Right atrium auricular region (tissue), 2 donors: ENCODE measurements around the gene SPATA12. TPM values are rescaled to one million over a fixed set of nuclear protein-coding genes. Genes with fewer than 3 reads are reported as not detected.

Source experiments
- DNase-seq: peaks from one replicate; pipeline ENCODE4 v3.0.0-alpha.2; 2019; ENCODE audit warnings: low spot score
- H3K27ac ChIP-seq, 2 donors: fragments of 200-600 bp; sonication (generic); 1 replicate in 1 of 2; 2 replicates in 1 of 2; pipeline ENCODE4 v1.5.1; 2016 to 2019
- H3K27me3 ChIP-seq, 2 donors: fragments of 200-600 bp; sonication (generic); one replicate each; pipeline versions ENCODE4 v1.5.1 to v1.6.0; 2017 to 2019
- H3K36me3 ChIP-seq: fragments of 200-600 bp; sonication (generic); one replicate; pipeline ENCODE4 v1.5.1; 2016
- H3K4me1 ChIP-seq, 2 donors: fragments of 200-600 bp; sonication (generic); one replicate each; pipeline versions ENCODE4 v1.5.1 to v1.6.0; 2017 to 2019
- H3K4me3 ChIP-seq, 2 donors: fragments of 200-600 bp; sonication (generic); 1 replicate in 1 of 2; 2 replicates in 1 of 2; pipeline ENCODE4 v1.5.1; 2017 to 2019; ENCODE audit warnings: mild to moderate bottlenecking in 1 of 2, moderate library complexity in 1 of 2
- H3K9me3 ChIP-seq, 2 donors: fragments of 200-600 bp; sonication (generic); one replicate each; pipeline ENCODE4 v1.5.1; 2019
- total RNA-seq, 2 donors: library from RNA; depleted of rRNA; stranded (reverse); fragments of >200 nt; gene quantifications; one replicate each; pipeline ENCODE4 v1.1.0, GENCODE V29; 2016
- TF ChIP-seq, protein P1 (sequence below), 2 donors: fragments of 200-600 bp; sonication (generic); IDR thresholded peaks; one replicate each; pipeline ENCODE4 v1.5.1; 2019; ENCODE audit warnings: antibody characterized with exemption in 2 of 2

SPATA12 gene
- total RNA-seq, 2 donors from 2014 or later = not detected

DNA sequence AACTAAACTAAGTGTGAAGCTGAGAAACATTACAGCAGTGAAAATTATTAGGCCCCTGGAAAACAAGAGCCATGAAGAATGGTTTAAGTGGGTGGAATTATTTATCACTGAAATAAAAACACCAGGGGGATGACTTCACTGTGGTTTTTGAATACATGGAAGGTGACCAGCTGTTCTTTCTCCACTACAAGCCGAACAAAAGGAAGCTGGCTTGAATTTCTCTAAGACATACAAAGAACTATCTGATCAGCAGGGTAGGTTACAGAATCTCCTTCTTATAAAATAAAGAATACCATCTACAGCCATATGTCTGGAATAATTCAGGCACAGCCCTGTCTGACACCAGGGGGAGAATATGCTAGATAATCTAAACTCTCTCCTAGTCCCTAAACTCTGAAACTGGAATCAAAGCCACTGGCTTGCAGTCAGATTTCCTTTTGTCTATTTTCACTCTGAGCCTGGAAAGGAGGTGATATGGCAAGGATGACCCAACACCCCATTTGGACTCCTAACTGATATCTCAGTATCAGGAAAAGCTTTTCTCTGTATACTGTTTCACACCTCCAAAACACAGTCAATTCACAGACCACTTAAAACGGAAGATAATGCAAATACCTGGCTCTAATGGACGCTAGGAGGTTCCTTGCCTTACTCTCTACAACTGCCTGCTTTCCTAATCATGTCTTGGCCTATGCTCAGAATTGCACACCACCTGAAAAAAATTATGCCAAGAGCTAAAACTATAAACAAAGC is 31.2 kb downstream of the SPATA12 start:
- H3K27me3 ChIP-seq = no peaks in the 10 kb centered on the region
- TF ChIP-seq, protein P1, sequence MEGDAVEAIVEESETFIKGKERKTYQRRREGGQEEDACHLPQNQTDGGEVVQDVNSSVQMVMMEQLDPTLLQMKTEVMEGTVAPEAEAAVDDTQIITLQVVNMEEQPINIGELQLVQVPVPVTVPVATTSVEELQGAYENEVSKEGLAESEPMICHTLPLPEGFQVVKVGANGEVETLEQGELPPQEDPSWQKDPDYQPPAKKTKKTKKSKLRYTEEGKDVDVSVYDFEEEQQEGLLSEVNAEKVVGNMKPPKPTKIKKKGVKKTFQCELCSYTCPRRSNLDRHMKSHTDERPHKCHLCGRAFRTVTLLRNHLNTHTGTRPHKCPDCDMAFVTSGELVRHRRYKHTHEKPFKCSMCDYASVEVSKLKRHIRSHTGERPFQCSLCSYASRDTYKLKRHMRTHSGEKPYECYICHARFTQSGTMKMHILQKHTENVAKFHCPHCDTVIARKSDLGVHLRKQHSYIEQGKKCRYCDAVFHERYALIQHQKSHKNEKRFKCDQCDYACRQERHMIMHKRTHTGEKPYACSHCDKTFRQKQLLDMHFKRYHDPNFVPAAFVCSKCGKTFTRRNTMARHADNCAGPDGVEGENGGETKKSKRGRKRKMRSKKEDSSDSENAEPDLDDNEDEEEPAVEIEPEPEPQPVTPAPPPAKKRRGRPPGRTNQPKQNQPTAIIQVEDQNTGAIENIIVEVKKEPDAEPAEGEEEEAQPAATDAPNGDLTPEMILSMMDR (IDR thresholded peaks at IDR 0.05) = no peak
- H3K4me3 ChIP-seq = no peak overlapping the region
- H3K9me3 ChIP-seq = no peaks in the 10 kb centered on the region
- no peak for DNase-seq
- H3K4me1 ChIP-seq = peaks cover 0 to 8% of the 10 kb centered on the region in 2 donors
- H3K27ac ChIP-seq = no peak overlapping the region
- H3K36me3 ChIP-seq = no peaks in the 10 kb centered on the region

DNA sequence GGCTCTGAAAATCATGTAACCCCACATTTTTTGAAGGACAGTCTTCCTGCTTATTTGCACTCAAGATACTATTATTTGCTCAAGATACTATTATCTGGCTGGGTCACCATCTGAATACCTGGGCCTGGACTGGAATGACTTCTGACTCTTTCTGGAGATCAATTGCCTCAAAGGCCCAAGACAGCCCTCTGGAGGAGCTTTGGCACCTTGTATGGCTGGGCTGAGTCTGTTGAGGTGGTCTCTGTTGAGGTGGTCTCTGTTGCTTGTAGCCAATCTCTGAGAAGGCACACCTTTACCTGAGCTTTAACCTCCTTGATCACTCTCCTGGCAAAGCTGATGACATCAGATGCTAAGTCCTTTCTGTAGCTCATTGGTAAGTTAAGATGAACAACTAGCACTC is 33.0 kb downstream of the SPATA12 start:
- DNase-seq = no peak
- no peak overlapping the region for H3K27ac ChIP-seq
- H3K4me3 ChIP-seq = no peak overlapping the region

DNA sequence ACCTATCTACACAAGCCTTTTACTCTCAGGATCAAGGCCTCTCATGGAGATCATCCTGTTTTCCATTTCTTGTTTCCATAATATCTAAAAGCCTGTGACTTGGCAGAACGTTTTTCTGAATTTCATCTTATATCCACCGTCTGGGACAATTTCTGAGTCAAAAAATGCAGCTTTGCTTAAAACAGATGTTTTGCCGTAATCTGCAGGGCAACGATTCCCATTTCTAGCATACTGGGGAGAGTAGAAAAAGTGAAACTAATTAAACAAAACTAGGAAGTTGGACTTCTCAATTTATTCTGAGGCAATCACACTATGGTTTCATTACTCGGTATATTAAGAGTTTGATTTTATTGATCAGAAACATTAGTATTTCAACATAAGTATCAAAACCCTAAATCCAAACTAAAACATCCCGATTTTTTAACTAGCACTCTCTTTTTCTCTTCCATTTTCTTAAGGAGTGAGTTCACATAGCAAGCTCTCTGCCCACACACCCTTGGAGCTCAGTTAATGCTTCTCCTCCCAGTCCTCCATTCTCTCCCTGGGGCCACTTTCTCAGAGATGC is 33.6 kb downstream of the SPATA12 start:
- no peak overlapping the region for H3K4me3 ChIP-seq
- TF ChIP-seq, protein P1 (IDR thresholded peaks at IDR 0.05) = no peak
- peak overlapping the region in 1 of 2 donors; percentile 29 for H3K27ac ChIP-seq
- H3K4me1 ChIP-seq = peaks cover 0 to 8% of the 10 kb centered on the region in 2 donors
- no peaks in the 10 kb centered on the region for H3K27me3 ChIP-seq
- H3K9me3 ChIP-seq = no peaks in the 10 kb centered on the region
- no peaks in the 10 kb centered on the region for H3K36me3 ChIP-seq
- no peak for DNase-seq

More for the DNA sequence above, 33.0 kb downstream of the SPATA12 start:
- Histone ChIP-seq H3K9me3 (no peaks in the 10 kb centered on the region), H3K36me3 (no peaks in the 10 kb centered on the region), H3K27me3 (no peaks in the 10 kb centered on the region), H3K4me1 (peaks cover 0 to 8% of the 10 kb centered on the region in 2 donors)
- TF ChIP-seq, protein P1 (IDR thresholded peaks at IDR 0.05) = no peak

DNA sequence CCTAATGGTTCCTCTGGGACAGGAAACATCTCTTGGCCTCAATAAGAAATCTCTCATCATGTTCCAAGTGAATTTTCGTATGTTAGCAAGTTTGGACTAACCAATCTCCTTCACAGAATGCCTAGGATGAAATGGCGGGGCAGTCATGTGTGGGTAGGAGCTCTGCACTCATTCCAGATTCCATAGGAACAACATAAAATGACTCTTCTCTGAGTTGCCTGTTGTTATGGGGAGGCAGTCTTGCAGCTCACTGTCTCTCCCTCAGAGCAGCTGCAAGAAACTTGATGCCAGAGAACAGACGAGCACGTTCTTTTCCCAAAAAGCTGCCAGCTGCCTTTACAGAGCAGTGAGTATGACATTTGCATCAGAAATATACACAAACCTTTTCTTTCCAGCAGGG is 34.1 kb downstream of the SPATA12 start:
- TF ChIP-seq, protein P1 (IDR thresholded peaks at IDR 0.05) = no peak
- Histone ChIP-seq H3K27ac (peak overlapping the region in 1 of 2 donors; percentile 29), H3K36me3 (no peaks in the 10 kb centered on the region), H3K27me3 (no peaks in the 10 kb centered on the region), H3K4me3 (no peak overlapping the region), H3K4me1 (peaks cover 0 to 8% of the 10 kb centered on the region in 2 donors), H3K9me3 (no peaks in the 10 kb centered on the region)
- DNase-seq = no peak

DNA sequence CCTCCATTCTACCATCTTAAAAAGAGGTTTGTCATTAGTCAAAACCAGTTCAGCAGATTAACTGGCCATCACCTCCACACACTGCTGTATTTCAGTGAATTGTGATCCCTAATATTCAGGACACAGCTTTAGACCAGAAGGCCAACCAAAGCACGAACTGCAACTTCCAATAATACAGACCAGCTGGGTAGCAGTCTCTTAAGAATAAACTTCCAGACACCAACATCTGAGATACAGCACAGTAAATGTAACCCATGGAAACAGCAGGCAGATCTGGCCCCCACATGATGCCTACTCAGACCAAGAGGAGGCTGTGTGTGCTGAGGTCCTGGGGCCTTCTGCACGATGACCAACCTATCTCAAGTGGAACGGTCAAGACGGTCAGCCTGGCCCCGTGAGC is 34.9 kb downstream of the SPATA12 start:
- no peak overlapping the region for H3K27ac ChIP-seq
- peaks cover 0 to 8% of the 10 kb centered on the region in 2 donors for H3K4me1 ChIP-seq
- H3K27me3 ChIP-seq = no peaks in the 10 kb centered on the region
- H3K9me3 ChIP-seq = no peaks in the 10 kb centered on the region
- no peak for DNase-seq
- TF ChIP-seq, protein P1 (IDR thresholded peaks at IDR 0.05) = no peak
- H3K36me3 ChIP-seq = no peaks in the 10 kb centered on the region
- H3K4me3 ChIP-seq = no peak overlapping the region
